Liver (tissue), 9 donors: ENCODE measurements around the gene RPL35. TPM values are rescaled to one million over a fixed set of nuclear protein-coding genes. Genes with fewer than 3 reads are reported as not detected.
A peak's percentile ranks its signal among the peaks of the same experiment; 100 is the strongest.

Source experiments
- DNase-seq: peaks from one replicate; pipeline ENCODE4 v3.0.0-alpha.2; 2017; ENCODE audit warnings: low spot score
- H3K27ac ChIP-seq, 2 donors: one replicate each; pipeline ENCODE4 v1.7.0; 2013; ENCODE audit warnings: inconsistent platforms in 2 of 2, low read length in 2 of 2, control low read depth in 1 of 2, low read depth in 1 of 2, mild to moderate bottlenecking in 1 of 2
- H3K27me3 ChIP-seq, 4 donors: one replicate each; pipeline versions ENCODE4 v1.6.1 to v1.7.0; 2013; ENCODE audit warnings: low read length in 3 of 4, inconsistent platforms in 1 of 4, mild to moderate bottlenecking in 1 of 4, moderate library complexity in 1 of 4; ENCODE audit not compliant: control insufficient read depth in 4 of 4, insufficient read depth in 4 of 4
- H3K36me3 ChIP-seq, 4 donors: one replicate each; pipeline versions ENCODE4 v1.6.1 to v1.7.0; 2013; ENCODE audit warnings: low read length in 3 of 4, mild to moderate bottlenecking in 3 of 4, low read depth in 1 of 4, moderate library complexity in 1 of 4; ENCODE audit not compliant: control insufficient read depth in 4 of 4, insufficient read depth in 3 of 4
- H3K4me1 ChIP-seq, 4 donors: one replicate each; pipeline versions ENCODE4 v1.6.1 to v1.7.0; 2013; ENCODE audit warnings: low read length in 3 of 4, mild to moderate bottlenecking in 3 of 4, moderate library complexity in 1 of 4; ENCODE audit not compliant: control insufficient read depth in 4 of 4, insufficient read depth in 4 of 4
- H3K4me3 ChIP-seq, 3 donors: one replicate each; pipeline versions ENCODE4 v1.6.1 to v1.7.0; 2013; ENCODE audit warnings: low read length in 3 of 3, control low read depth in 1 of 3, low read depth in 1 of 3, mild to moderate bottlenecking in 1 of 3
- H3K9ac ChIP-seq, 2 donors: one replicate each; pipeline ENCODE4 v1.7.0; 2013; ENCODE audit warnings: low read length in 2 of 2, mild to moderate bottlenecking in 2 of 2, moderate library complexity in 2 of 2, control low read depth in 1 of 2, low read depth in 1 of 2
- H3K9me3 ChIP-seq, 4 donors: one replicate each; pipeline versions ENCODE4 v1.6.1 to v1.7.0; 2013; ENCODE audit warnings: low read length in 3 of 4; ENCODE audit not compliant: control insufficient read depth in 4 of 4
- EGR1 ChIP-seq, 2 donors: IDR thresholded peaks; 2 replicates each; pipeline ENCODE4 v1.6.1; 2016 to 2018; ENCODE audit warnings: antibody characterized with exemption in 2 of 2, low read depth in 2 of 2
- FOXA1 ChIP-seq: IDR thresholded peaks from 2 replicates; pipeline ENCODE4 v1.6.1; 2016; ENCODE audit warnings: antibody characterized with exemption
- FOXA2 ChIP-seq: IDR thresholded peaks from 2 replicates; pipeline ENCODE4 v1.6.1; 2016; ENCODE audit warnings: antibody characterized with exemption
- GABPA ChIP-seq, 2 donors: IDR thresholded peaks in 1 of 2; conservative IDR thresholded peaks in 1 of 2; 2 replicates each; pipeline ENCODE4 v1.6.1; 2016; ENCODE audit warnings: antibody characterized with exemption in 2 of 2, mild to moderate bottlenecking in 1 of 2, moderate library complexity in 1 of 2
- HNF4A ChIP-seq, 2 donors: conservative IDR thresholded peaks; 2 replicates each; pipeline ENCODE4 v1.6.1; 2016; ENCODE audit warnings: antibody characterized with exemption in 2 of 2, mild to moderate bottlenecking in 2 of 2
- HNF4G ChIP-seq: IDR thresholded peaks from 2 replicates; pipeline ENCODE4 v1.6.1; 2016; ENCODE audit warnings: antibody characterized with exemption
- JUND ChIP-seq, 2 donors: IDR thresholded peaks; 2 replicates each; pipeline ENCODE4 v1.6.1; 2016; ENCODE audit warnings: antibody characterized with exemption in 2 of 2
- NR2F2 ChIP-seq: IDR thresholded peaks from 2 replicates; pipeline ENCODE4 v1.6.1; 2016; ENCODE audit warnings: antibody characterized with exemption
- RAD21 ChIP-seq, 2 donors: IDR thresholded peaks; 2 replicates each; pipeline ENCODE4 v1.6.1; 2016; ENCODE audit warnings: antibody characterized with exemption in 2 of 2, mild to moderate bottlenecking in 2 of 2
- RXRA ChIP-seq, 2 donors: IDR thresholded peaks; 2 replicates each; pipeline ENCODE4 v1.6.1; 2017 to 2018; ENCODE audit warnings: antibody characterized with exemption in 2 of 2, mild to moderate bottlenecking in 1 of 2
- SP1 ChIP-seq: IDR thresholded peaks from 2 replicates; pipeline ENCODE4 v1.6.1; 2018; ENCODE audit warnings: antibody characterized with exemption, mild to moderate bottlenecking
- TAF1 ChIP-seq: conservative IDR thresholded peaks from 2 replicates; pipeline ENCODE4 v1.6.1; 2016; ENCODE audit warnings: antibody characterized with exemption, mild to moderate bottlenecking
- YY1 ChIP-seq: IDR thresholded peaks from 2 replicates; pipeline ENCODE4 v1.6.1; 2016; ENCODE audit warnings: antibody characterized with exemption, mild to moderate bottlenecking
- WGBS: extraction: QIAGEN DNeasy Blood & Tissue Kit; methylation state at CpG from one replicate; pipeline ENCODE4 v1.1.7; 2013; 5-methylcytosine and 5-hydroxymethylcytosine counted together
- polyA plus RNA-seq, 2 donors: library from polyadenylated mRNA; stranded (reverse) in 1 of 2; unstranded in 1 of 2; fragments of 200-250 nt in 1 of 2; fragments of >200 nt in 1 of 2; fragmentation: Nextera tagmentation in 1 of 2; extraction: Ambion mirVana in 1 of 2; gene quantifications; one replicate each; pipeline versions ENCODE4 v1.2.1 to v1.2.3, GENCODE V29; 2013 to 2015
- total RNA-seq, 2 donors: library from RNA; depleted of rRNA; stranded (reverse); fragments of >200 nt; gene quantifications; one replicate each; pipeline ENCODE4 v1.2.3, GENCODE V29; 2014
- TF ChIP-seq, protein P1 (sequence below): IDR thresholded peaks from 2 replicates; pipeline ENCODE4 v1.6.1; 2016; ENCODE audit warnings: antibody characterized with exemption
- TF ChIP-seq, protein P2 (sequence below): IDR thresholded peaks from 2 replicates; pipeline ENCODE4 v1.6.1; 2016; ENCODE audit warnings: antibody characterized with exemption, mild to moderate bottlenecking
- TF ChIP-seq, protein P3 (sequence below): fragments of 150-350 bp; IDR thresholded peaks from 2 replicates; pipeline ENCODE4 v1.5.1; 2017; ENCODE audit warnings: improper control_type of control experiment, low read depth, low read length; ENCODE audit not compliant: missing input control
- TF ChIP-seq, protein P4 (sequence below): IDR thresholded peaks from 2 replicates; pipeline ENCODE4 v1.6.1; 2016; ENCODE audit warnings: antibody characterized with exemption
- donor health status: healthy.
- donor health status: healthy.
- donor health status: healthy.
- donor health status: healthy.
- donor health status: healthy.

RPL35 gene
- total and polyA plus RNA-seq, 4 donors = 623 to 1,101 (median 703) TPM

DNA sequence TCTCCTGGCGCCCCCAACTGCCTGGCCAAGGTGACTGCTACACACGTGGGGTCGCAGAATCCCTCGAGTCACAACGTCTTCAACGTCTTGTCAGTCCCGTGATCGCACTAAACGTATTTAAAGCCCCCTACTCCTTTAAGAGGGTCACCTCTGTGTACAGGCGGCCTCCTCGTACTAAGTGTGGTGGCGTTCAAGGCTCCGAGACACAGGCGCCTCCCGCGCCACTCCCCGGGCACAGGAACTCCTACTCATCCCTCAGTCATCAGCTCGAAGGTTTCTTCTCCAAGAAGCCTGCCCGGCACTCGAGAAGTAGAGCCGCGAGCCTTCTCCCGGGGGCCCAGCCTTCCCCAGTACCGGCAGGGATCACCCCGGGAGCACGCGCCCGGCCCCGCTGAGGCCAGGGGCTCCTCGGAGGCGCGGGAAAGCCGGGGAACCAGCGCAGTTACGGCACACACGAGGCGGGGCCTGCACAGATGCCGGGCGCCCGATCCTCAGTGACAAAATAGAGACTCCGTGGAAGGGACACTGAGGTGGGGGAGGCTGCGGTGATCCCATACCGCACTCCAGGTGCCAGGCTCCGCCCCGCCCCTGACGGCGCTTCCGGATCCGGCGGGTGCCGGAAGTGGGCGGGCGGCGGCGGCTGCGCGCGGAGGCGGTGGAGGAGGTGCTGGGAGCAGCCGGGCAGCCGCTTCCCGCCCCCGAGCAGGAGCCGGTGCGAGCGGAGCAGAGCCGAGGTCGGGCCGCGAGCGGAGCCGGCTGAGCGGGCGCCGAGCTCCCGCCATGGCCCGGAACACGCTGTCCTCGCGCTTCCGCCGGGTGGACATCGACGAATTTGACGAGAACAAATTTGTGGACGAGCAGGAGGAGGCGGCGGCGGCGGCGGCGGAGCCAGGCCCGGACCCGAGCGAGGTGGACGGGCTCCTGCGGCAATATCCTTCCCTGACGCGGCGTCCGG lies 7.0 kb upstream of the RPL35 start:
- peak; percentile 88 for DNase-seq
- H3K4me1 ChIP-seq = peaks cover 3 to 29% (median 15%) of the 10 kb centered on the region in 4 donors
- H3K36me3 ChIP-seq = peaks cover 0 to 4% (median 2%) of the 10 kb centered on the region in 4 donors
- no peaks in the 10 kb centered on the region for H3K9me3 ChIP-seq
- TF ChIP-seq, protein P1, sequence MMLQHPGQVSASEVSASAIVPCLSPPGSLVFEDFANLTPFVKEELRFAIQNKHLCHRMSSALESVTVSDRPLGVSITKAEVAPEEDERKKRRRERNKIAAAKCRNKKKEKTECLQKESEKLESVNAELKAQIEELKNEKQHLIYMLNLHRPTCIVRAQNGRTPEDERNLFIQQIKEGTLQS = no peak
- TF ChIP-seq SP1 = peak; percentile 23
- TF ChIP-seq YY1 = no peak
- TF ChIP-seq GABPA (IDR thresholded peaks at IDR 0.05 in 1 of 2, conservative IDR thresholded peaks at IDR 0.05 in 1 of 2) = peak; percentile 73 to 93
- no peak for TF ChIP-seq NR2F2
- peak; percentile 33 for TF ChIP-seq TAF1
- no peak for TF ChIP-seq RXRA (IDR thresholded peaks at IDR 0.05)
- peak in 1 of 2 donors; percentile 3 for TF ChIP-seq RAD21 (IDR thresholded peaks at IDR 0.05)
- no peak for TF ChIP-seq FOXA1
- TF ChIP-seq, protein P2, sequence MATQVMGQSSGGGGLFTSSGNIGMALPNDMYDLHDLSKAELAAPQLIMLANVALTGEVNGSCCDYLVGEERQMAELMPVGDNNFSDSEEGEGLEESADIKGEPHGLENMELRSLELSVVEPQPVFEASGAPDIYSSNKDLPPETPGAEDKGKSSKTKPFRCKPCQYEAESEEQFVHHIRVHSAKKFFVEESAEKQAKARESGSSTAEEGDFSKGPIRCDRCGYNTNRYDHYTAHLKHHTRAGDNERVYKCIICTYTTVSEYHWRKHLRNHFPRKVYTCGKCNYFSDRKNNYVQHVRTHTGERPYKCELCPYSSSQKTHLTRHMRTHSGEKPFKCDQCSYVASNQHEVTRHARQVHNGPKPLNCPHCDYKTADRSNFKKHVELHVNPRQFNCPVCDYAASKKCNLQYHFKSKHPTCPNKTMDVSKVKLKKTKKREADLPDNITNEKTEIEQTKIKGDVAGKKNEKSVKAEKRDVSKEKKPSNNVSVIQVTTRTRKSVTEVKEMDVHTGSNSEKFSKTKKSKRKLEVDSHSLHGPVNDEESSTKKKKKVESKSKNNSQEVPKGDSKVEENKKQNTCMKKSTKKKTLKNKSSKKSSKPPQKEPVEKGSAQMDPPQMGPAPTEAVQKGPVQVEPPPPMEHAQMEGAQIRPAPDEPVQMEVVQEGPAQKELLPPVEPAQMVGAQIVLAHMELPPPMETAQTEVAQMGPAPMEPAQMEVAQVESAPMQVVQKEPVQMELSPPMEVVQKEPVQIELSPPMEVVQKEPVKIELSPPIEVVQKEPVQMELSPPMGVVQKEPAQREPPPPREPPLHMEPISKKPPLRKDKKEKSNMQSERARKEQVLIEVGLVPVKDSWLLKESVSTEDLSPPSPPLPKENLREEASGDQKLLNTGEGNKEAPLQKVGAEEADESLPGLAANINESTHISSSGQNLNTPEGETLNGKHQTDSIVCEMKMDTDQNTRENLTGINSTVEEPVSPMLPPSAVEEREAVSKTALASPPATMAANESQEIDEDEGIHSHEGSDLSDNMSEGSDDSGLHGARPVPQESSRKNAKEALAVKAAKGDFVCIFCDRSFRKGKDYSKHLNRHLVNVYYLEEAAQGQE = peak; percentile 24
- TF ChIP-seq EGR1 (IDR thresholded peaks at IDR 0.05; ENCODE audit: low read depth in 2 of 2) = peak in 1 of 2 donors; percentile 68
- H3K4me3 ChIP-seq = peak overlapping the region; percentile 69 to 98 (median 79)
- H3K27ac ChIP-seq = peak overlapping the region; percentile 84 to 89
- under 1% methylated on average over 101 of the region's 101 CpGs for WGBS
- H3K9ac ChIP-seq = peak overlapping the region; percentile 77 to 99
- H3K27me3 ChIP-seq = no peaks in the 10 kb centered on the region

DNA sequence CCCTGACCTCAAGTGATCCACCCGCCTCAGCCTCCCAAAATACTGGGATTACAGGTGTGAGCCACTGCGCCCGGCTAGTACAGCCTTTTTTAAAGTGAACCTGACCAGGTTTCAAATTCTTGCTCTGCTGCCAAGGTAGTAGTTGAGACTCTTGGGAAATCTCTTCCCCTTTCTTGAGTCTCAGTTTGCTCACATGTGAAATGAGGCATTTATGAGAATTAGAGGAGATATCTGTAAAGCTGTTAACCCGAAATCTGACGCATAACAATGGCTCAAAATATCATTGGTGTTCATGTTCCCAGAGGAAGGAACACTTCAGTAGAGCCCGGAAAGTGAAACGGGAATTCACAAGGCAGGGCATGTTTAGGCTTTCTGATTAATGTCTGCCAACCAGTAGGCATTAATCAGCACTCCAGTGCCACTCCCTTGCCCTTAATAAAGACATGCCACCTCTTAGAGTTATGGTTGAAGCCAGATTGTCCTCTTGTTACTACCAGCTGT lies 1.7 kb upstream of the RPL35 start:
- Histone ChIP-seq H3K27ac (peak overlapping the region in 1 of 2 donors; percentile 10), H3K9ac (no peak overlapping the region), H3K27me3 (no peaks in the 10 kb centered on the region), H3K9me3 (no peaks in the 10 kb centered on the region), H3K36me3 (peaks cover 4 to 21% (median 18%) of the 10 kb centered on the region in 4 donors), H3K4me3 (no peak overlapping the region), H3K4me1 (peaks cover 0 to 31% (median 15%) of the 10 kb centered on the region in 4 donors)
- 73% methylated on average over 7 of the region's 7 CpGs for WGBS
- no peak for DNase-seq
- TF ChIP-seq HNF4A (conservative IDR thresholded peaks at IDR 0.05) (no peak), FOXA1 (no peak), RXRA (IDR thresholded peaks at IDR 0.05) (no peak), YY1 (no peak), SP1 (no peak), FOXA2 (no peak), EGR1 (IDR thresholded peaks at IDR 0.05; ENCODE audit: low read depth in 2 of 2) (no peak), RAD21 (IDR thresholded peaks at IDR 0.05) (no peak), GABPA (IDR thresholded peaks at IDR 0.05 in 1 of 2, conservative IDR thresholded peaks at IDR 0.05 in 1 of 2) (no peak), HNF4G (no peak), TAF1 (no peak), JUND (IDR thresholded peaks at IDR 0.05) (no peak), NR2F2 (no peak)
- TF ChIP-seq, protein P3, sequence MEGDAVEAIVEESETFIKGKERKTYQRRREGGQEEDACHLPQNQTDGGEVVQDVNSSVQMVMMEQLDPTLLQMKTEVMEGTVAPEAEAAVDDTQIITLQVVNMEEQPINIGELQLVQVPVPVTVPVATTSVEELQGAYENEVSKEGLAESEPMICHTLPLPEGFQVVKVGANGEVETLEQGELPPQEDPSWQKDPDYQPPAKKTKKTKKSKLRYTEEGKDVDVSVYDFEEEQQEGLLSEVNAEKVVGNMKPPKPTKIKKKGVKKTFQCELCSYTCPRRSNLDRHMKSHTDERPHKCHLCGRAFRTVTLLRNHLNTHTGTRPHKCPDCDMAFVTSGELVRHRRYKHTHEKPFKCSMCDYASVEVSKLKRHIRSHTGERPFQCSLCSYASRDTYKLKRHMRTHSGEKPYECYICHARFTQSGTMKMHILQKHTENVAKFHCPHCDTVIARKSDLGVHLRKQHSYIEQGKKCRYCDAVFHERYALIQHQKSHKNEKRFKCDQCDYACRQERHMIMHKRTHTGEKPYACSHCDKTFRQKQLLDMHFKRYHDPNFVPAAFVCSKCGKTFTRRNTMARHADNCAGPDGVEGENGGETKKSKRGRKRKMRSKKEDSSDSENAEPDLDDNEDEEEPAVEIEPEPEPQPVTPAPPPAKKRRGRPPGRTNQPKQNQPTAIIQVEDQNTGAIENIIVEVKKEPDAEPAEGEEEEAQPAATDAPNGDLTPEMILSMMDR = no peak
- TF ChIP-seq, protein P4, sequence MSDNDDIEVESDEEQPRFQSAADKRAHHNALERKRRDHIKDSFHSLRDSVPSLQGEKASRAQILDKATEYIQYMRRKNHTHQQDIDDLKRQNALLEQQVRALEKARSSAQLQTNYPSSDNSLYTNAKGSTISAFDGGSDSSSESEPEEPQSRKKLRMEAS = no peak
- TF ChIP-seq, protein P2 = no peak
- TF ChIP-seq, protein P1 = no peak
